Subcutaneous abdominal adipose tissue (tissue), 5 donors: ENCODE results near the gene RIC1.
"Not testable (repeated sequence)": the region's sequence is repeated elsewhere in the genome, so short reads cannot be mapped to it uniquely, and the experiment has no call there.

Experiments
- H3K27ac ChIP-seq: one replicate; pipeline ENCODE4 v1.7.0; 2013; ENCODE audit warnings: low read depth, mild to moderate bottlenecking, inconsistent platforms, low read length, moderate library complexity
- H3K27me3 ChIP-seq, 5 donors: one replicate each; pipeline ENCODE4 v1.7.0; 2013; ENCODE audit warnings: low read length in 5 of 5, inconsistent platforms in 1 of 5; ENCODE audit not compliant: control insufficient read depth in 5 of 5, insufficient read depth in 4 of 5
- H3K36me3 ChIP-seq, 5 donors: one replicate each; pipeline ENCODE4 v1.7.0; 2013; ENCODE audit warnings: low read length in 5 of 5; ENCODE audit not compliant: control insufficient read depth in 5 of 5, insufficient read depth in 5 of 5
- H3K4me1 ChIP-seq, 5 donors: one replicate each; pipeline ENCODE4 v1.7.0; 2013; ENCODE audit warnings: low read length in 5 of 5, mild to moderate bottlenecking in 3 of 5, moderate library complexity in 1 of 5; ENCODE audit not compliant: control insufficient read depth in 5 of 5, insufficient read depth in 5 of 5
- H3K4me3 ChIP-seq, 5 donors: one replicate each; pipeline ENCODE4 v1.7.0; 2013; ENCODE audit warnings: low read length in 5 of 5, low read depth in 1 of 5
- H3K9ac ChIP-seq, 5 donors: one replicate each; pipeline ENCODE4 v1.7.0; 2013; ENCODE audit warnings: low read length in 5 of 5, mild to moderate bottlenecking in 4 of 5, moderate library complexity in 3 of 5
- H3K9me3 ChIP-seq, 5 donors: one replicate each; pipeline ENCODE4 v1.7.0; 2013; ENCODE audit warnings: low read length in 5 of 5; ENCODE audit not compliant: control insufficient read depth in 5 of 5
- donor health status: healthy.
- donor health status: healthy.
- donor health status: healthy.
- donor health status: healthy.
- donor health status: healthy.

Gene RIC1

GRCh38 chr9:5628530-5629311 lies at the start of gene RIC1:
Gene RIC1, plus strand, starts transcription at chr9:5629107. Its CDS starts 203 bp downstream, at chr9:5629310.
- H3K9ac ChIP-seq = peak within 1 kb of the TSS; percentile 73 to 93 (median 89)
- peak within 1 kb of the TSS; percentile 86 to 96 (median 88) for H3K4me3 ChIP-seq
- H3K27me3 ChIP-seq = no peaks in the 10 kb centered on the region
- no peaks in the 10 kb centered on the region for H3K9me3 ChIP-seq
- H3K4me1 ChIP-seq = peaks cover 0 to 64% (median 40%) of the 10 kb centered on the region in 5 donors
- H3K27ac ChIP-seq = peak within 1 kb of the TSS; percentile 80
- H3K36me3 ChIP-seq = no peaks in the 10 kb centered on the region

GRCh38 chr9:5579881-5580280 lies 49.0 kb upstream of the RIC1 start:
- no peak overlapping the region for H3K9ac ChIP-seq
- H3K27me3 ChIP-seq = no peaks in the 10 kb centered on the region
- no peaks in the 10 kb centered on the region for H3K36me3 ChIP-seq
- H3K4me1 ChIP-seq = peaks cover 0 to 13% (median 4%) of the 10 kb centered on the region in 5 donors
- no peaks in the 10 kb centered on the region for H3K9me3 ChIP-seq
- no peak overlapping the region for H3K27ac ChIP-seq
- no peak overlapping the region for H3K4me3 ChIP-seq

GRCh38 chr9:5580650-5581049 lies 48.3 kb upstream of the RIC1 start:
- Histone ChIP-seq H3K9me3 (no peaks in the 10 kb centered on the region), H3K27me3 (no peaks in the 10 kb centered on the region), H3K36me3 (no peaks in the 10 kb centered on the region), H3K4me1 (peaks cover 0 to 13% (median 4%) of the 10 kb centered on the region in 5 donors), H3K4me3 (no peak overlapping the region), H3K27ac (no peak overlapping the region), H3K9ac (no peak overlapping the region)

- not testable (repeated sequence) for H3K36me3 ChIP-seq, H3K9me3 ChIP-seq, H3K27me3 ChIP-seq, H3K9ac ChIP-seq, H3K27ac ChIP-seq, H3K4me3 ChIP-seq
- H3K4me1 ChIP-seq = peaks cover 0 to 13% (median 4%) of the 10 kb centered on the region in 5 donors
Observed at GRCh38 chr9:5581706-5582105, 47.2 kb upstream of the RIC1 start.

- no peaks in the 10 kb centered on the region for H3K9me3 ChIP-seq
- peaks cover 0 to 13% (median 4%) of the 10 kb centered on the region in 5 donors for H3K4me1 ChIP-seq
- no peak overlapping the region for H3K4me3 ChIP-seq
- H3K9ac ChIP-seq = no peak overlapping the region
- H3K36me3 ChIP-seq = no peaks in the 10 kb centered on the region
- no peak overlapping the region for H3K27ac ChIP-seq
- no peaks in the 10 kb centered on the region for H3K27me3 ChIP-seq
Observed at GRCh38 chr9:5582835-5583195, 46.1 kb upstream of the RIC1 start.

GRCh38 chr9:5586391-5586802 lies 42.5 kb upstream of the RIC1 start:
- Histone ChIP-seq H3K9ac (no peak overlapping the region), H3K4me3 (no peak overlapping the region), H3K4me1 (peaks cover 0 to 9% (median 0%) of the 10 kb centered on the region in 5 donors), H3K27me3 (no peaks in the 10 kb centered on the region), H3K27ac (no peak overlapping the region), H3K9me3 (no peaks in the 10 kb centered on the region), H3K36me3 (no peaks in the 10 kb centered on the region)

- H3K27me3 ChIP-seq = no peaks in the 10 kb centered on the region
- H3K4me1 ChIP-seq = peaks cover 0 to 9% (median 0%) of the 10 kb centered on the region in 5 donors
- H3K27ac ChIP-seq = no peak overlapping the region
- H3K36me3 ChIP-seq = no peaks in the 10 kb centered on the region
- no peak overlapping the region for H3K9ac ChIP-seq
- no peaks in the 10 kb centered on the region for H3K9me3 ChIP-seq
- H3K4me3 ChIP-seq = no peak overlapping the region
Observed at GRCh38 chr9:5587024-5587423, 41.9 kb upstream of the RIC1 start.

GRCh38 chr9:5592231-5592630 lies 36.7 kb upstream of the RIC1 start:
- no peaks in the 10 kb centered on the region for H3K9me3 ChIP-seq
- no peaks in the 10 kb centered on the region for H3K36me3 ChIP-seq
- no peak overlapping the region for H3K27ac ChIP-seq
- H3K4me3 ChIP-seq = no peak overlapping the region
- H3K9ac ChIP-seq = no peak overlapping the region
- no peaks in the 10 kb centered on the region for H3K27me3 ChIP-seq
- H3K4me1 ChIP-seq = peaks cover 2 to 8% (median 6%) of the 10 kb centered on the region in 5 donors

- no peaks in the 10 kb centered on the region for H3K27me3 ChIP-seq
- no peaks in the 10 kb centered on the region for H3K9me3 ChIP-seq
- H3K27ac ChIP-seq = no peak overlapping the region
- no peak overlapping the region for H3K9ac ChIP-seq
- peaks cover 2 to 8% (median 6%) of the 10 kb centered on the region in 5 donors for H3K4me1 ChIP-seq
- H3K36me3 ChIP-seq = no peaks in the 10 kb centered on the region
- H3K4me3 ChIP-seq = no peak overlapping the region
Observed at GRCh38 chr9:5592904-5593303, 36.0 kb upstream of the RIC1 start.

- H3K9me3 ChIP-seq = no peaks in the 10 kb centered on the region
- no peak overlapping the region for H3K4me3 ChIP-seq
- no peak overlapping the region for H3K9ac ChIP-seq
- H3K27me3 ChIP-seq = no peaks in the 10 kb centered on the region
- no peak overlapping the region for H3K27ac ChIP-seq
- peaks cover 2 to 8% (median 6%) of the 10 kb centered on the region in 5 donors for H3K4me1 ChIP-seq
- no peaks in the 10 kb centered on the region for H3K36me3 ChIP-seq
Observed at GRCh38 chr9:5593904-5594303, 35.0 kb upstream of the RIC1 start.
